Measurements from ENCODE around the gene CLDN18. TPM values are rescaled to one million over a fixed set of nuclear protein-coding genes. Genes with fewer than 3 reads are reported as not detected.

The CLDN18 gene
- total and polyA plus RNA-seq, 2 of the 8 experiments (the other 6 are each of a cell fraction or from before 2014, with no cell fraction given), result not detected

GRCh38 chr3:138007898-138008297 is 2.1 kb upstream of the CLDN18 start (continued):
- TF ChIP-seq SP2 (IDR thresholded peaks at IDR 0.05; ENCODE audit: low read length) (no peak), SIRT6 (IDR thresholded peaks at IDR 0.05; ENCODE audit: low read length) (no peak), SUZ12 (IDR thresholded peaks at IDR 0.05; ENCODE audit: low read length) (no peak), KDM4A (IDR thresholded peaks at IDR 0.05; ENCODE audit: low read depth, low read length, severe bottlenecking) (no peak)
